GM12878 (cell line): ENCODE measurements around the gene HLA-A.

Source experiments
- BCL3 ChIP-seq: IDR thresholded peaks from 2 replicates; pipeline ENCODE4 v1.6.1; 2011; ENCODE audit warnings: borderline replicate concordance, low read depth, mild to moderate bottlenecking, moderate library complexity, low read length; ENCODE audit not compliant: insufficient read depth, poor library complexity, severe bottlenecking
- CEBPB ChIP-seq, 2 experiments: fragments of 150-350 bp in 1 of 2; IDR thresholded peaks; 2 replicates each; pipeline ENCODE4 v1.6.1; 2012 to 2014; ENCODE audit warnings: low read depth in 2 of 2, low read length in 2 of 2, borderline replicate concordance in 1 of 2, inconsistent platforms in 1 of 2
- CTCF ChIP-seq, 3 experiments: IDR thresholded peaks in 2 of 3; conservative IDR thresholded peaks in 1 of 3; 2 replicates each; pipeline ENCODE4 v1.5.1; 2011; ENCODE audit warnings: low read depth in 3 of 3, low read length in 3 of 3, mild to moderate bottlenecking in 3 of 3, control low read depth in 2 of 3, moderate library complexity in 2 of 3, inconsistent platforms in 1 of 3, mixed read lengths in 1 of 3; ENCODE audit not compliant: control insufficient read depth in 2 of 3, insufficient read depth in 1 of 3; ENCODE audit errors: extremely low read depth in 1 of 3
- E2F8 ChIP-seq: fragments of 450-650 bp; IDR thresholded peaks from 2 replicates; pipeline ENCODE4 v1.6.1; 2018; ENCODE audit warnings: mild to moderate bottlenecking, low read depth, moderate library complexity; ENCODE audit not compliant: partially characterized antibody
- EP300 ChIP-seq, 2 experiments: fragments of 150-350 bp in 1 of 2; IDR thresholded peaks; 2 replicates each; pipeline ENCODE4 v1.6.1; 2011 to 2012; ENCODE audit warnings: low read depth in 2 of 2, low read length in 2 of 2, borderline replicate concordance in 1 of 2, improper control_type of control experiment in 1 of 2, inconsistent platforms in 1 of 2; ENCODE audit not compliant: control insufficient read depth in 1 of 2
- MAX ChIP-seq: IDR thresholded peaks from 2 replicates; pipeline ENCODE4 v1.6.1; 2012; ENCODE audit warnings: low read depth, low read length, improper control_type of control experiment
- MYC ChIP-seq: IDR thresholded peaks from 2 replicates; pipeline ENCODE4 v1.6.1; 2011; ENCODE audit warnings: mild to moderate bottlenecking, low read length, moderate library complexity, inconsistent platforms; ENCODE audit not compliant: insufficient read depth, insufficient replicate concordance, insufficient read length, severe bottlenecking
- POLR2A ChIP-seq: IDR thresholded peaks from 2 replicates; pipeline ENCODE4 v1.6.1; 2011; ENCODE audit warnings: low read depth, mild to moderate bottlenecking, low read length
- POLR2AphosphoS5 ChIP-seq: IDR thresholded peaks from 2 replicates; pipeline ENCODE4 v1.6.1; 2011; ENCODE audit warnings: mild to moderate bottlenecking, low read length, inconsistent platforms
- SMC3 ChIP-seq: IDR thresholded peaks from 2 replicates; pipeline ENCODE4 v1.6.1; 2011; ENCODE audit warnings: low read length, improper control_type of control experiment, borderline replicate concordance
- TAF1 ChIP-seq: IDR thresholded peaks from 2 replicates; pipeline ENCODE4 v1.6.1; 2011; ENCODE audit warnings: mild to moderate bottlenecking, low read depth, low read length, borderline replicate concordance
- TCF3 ChIP-seq: IDR thresholded peaks from 2 replicates; pipeline ENCODE4 v1.6.1; 2012; ENCODE audit warnings: low read depth, mild to moderate bottlenecking, low read length, borderline replicate concordance; ENCODE audit not compliant: insufficient read depth
- YY1 ChIP-seq: IDR thresholded peaks from 2 replicates; pipeline ENCODE4 v1.6.1; 2011; ENCODE audit warnings: low read depth, mild to moderate bottlenecking, low read length
- ZNF274 ChIP-seq: IDR thresholded peaks from one replicate; pipeline ENCODE4 v1.8.0; 2011; ENCODE audit not compliant: insufficient read length, insufficient read depth

GRCh38 chr6:29941471-29941870 is 861 bp upstream of the HLA-A start:
- no peak for TF ChIP-seq CTCF (IDR thresholded peaks at IDR 0.05 in 2 of 3, conservative IDR thresholded peaks at IDR 0.05 in 1 of 3; ENCODE audit: control insufficient read depth in 2 of 3, extremely low read depth in 1 of 3, insufficient read depth in 1 of 3, low read depth in 3 of 3, low read length in 3 of 3)
- TF ChIP-seq MYC, result no peak
- no peak for TF ChIP-seq SMC3
- TF ChIP-seq BCL3, result no peak
- no peak for TF ChIP-seq POLR2AphosphoS5
- no peak for TF ChIP-seq YY1
- TF ChIP-seq EP300 (IDR thresholded peaks at IDR 0.05; ENCODE audit: borderline replicate concordance in 1 of 2, control insufficient read depth in 1 of 2, low read depth in 2 of 2, low read length in 2 of 2), result no peak
- TF ChIP-seq CEBPB (IDR thresholded peaks at IDR 0.05; ENCODE audit: borderline replicate concordance in 1 of 2, low read depth in 2 of 2, low read length in 2 of 2), result no peak
- TF ChIP-seq TCF3, result no peak
- no peak for TF ChIP-seq MAX
- no peak for TF ChIP-seq E2F8
- no peak for TF ChIP-seq POLR2A
- no peak for TF ChIP-seq TAF1
- no peak for TF ChIP-seq ZNF274
